ENCODE results near the gene MOB4.

GRCh38 chr2:197477797-197478196 lies 38.1 kb upstream of the MOB4 start:
- TF ChIP-seq, protein P1, sequence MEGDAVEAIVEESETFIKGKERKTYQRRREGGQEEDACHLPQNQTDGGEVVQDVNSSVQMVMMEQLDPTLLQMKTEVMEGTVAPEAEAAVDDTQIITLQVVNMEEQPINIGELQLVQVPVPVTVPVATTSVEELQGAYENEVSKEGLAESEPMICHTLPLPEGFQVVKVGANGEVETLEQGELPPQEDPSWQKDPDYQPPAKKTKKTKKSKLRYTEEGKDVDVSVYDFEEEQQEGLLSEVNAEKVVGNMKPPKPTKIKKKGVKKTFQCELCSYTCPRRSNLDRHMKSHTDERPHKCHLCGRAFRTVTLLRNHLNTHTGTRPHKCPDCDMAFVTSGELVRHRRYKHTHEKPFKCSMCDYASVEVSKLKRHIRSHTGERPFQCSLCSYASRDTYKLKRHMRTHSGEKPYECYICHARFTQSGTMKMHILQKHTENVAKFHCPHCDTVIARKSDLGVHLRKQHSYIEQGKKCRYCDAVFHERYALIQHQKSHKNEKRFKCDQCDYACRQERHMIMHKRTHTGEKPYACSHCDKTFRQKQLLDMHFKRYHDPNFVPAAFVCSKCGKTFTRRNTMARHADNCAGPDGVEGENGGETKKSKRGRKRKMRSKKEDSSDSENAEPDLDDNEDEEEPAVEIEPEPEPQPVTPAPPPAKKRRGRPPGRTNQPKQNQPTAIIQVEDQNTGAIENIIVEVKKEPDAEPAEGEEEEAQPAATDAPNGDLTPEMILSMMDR (IDR thresholded peaks at IDR 0.05) = no peak
- TF ChIP-seq ZFX (IDR thresholded peaks at IDR 0.05; ENCODE audit: borderline replicate concordance) = no peak
